HG03460 (cell line): ENCODE results near the gene MAP3K3.

Source experiments
- ATAC-seq: cut with Tn5 transposase; IDR thresholded peaks from one replicate; pipeline ENCODE4 v1.9.1; 2021; ENCODE audit not compliant: unreplicated experiment

The MAP3K3 gene

DNA sequence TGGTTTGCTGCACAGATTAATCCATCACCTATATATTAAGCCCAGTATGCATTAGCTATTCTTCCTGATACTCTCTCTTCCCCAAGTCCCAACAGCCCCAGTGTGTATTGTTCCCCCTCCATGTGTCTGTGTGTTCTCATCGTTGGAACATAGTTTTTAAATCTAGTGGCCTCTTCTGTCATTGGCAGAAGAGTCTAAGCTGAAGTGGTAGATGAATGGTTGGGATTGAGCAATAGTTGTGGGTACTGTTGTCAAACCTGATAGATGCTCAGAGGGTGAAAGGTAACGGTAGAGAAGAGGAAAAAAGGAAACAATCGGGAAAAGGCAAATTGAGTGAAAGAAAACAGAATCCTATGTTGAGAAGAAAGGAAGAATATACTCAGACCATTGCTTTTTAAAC lies 29.9 kb downstream of the MAP3K3 start:
- ATAC-seq: no peak

DNA sequence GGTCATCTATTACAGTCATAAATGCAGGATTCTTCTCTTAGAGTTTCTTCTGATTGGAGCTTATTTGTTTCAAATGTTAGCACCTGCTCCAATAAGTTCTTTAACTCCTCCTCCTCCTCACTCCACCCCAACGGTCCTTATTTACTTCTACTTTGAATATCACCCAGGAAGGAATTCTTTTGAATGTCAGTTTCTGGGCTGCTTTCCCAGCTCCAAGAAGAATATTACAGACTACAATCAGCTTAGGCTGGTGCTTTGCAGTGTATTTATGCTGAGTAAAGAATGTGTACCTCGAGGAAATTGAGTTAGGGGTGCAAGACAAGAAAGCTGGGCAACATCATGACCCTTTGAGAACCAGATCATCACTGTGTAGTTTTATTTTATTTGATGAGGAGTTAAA lies 30.8 kb downstream of the MAP3K3 start:
- no peak for ATAC-seq

DNA sequence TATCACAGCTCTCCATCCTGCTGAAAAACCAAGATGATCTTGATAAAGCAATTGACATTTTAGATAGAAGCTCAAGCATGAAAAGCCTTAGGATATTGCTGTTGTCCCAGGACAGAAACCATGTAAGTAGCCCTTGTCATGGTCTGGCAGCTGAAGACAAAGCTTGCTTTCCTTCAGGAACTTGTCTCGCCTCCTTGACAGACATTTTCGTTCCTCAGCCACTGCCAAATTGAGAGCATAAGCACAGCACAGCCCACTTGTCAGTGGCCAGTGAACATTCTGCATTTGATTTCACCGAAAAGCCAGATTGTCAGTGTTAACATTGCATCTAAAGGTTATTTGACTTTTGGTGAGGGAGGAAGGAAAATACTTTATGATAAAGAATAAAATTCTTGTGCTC lies 35.6 kb downstream of the MAP3K3 start:
- no peak for ATAC-seq

DNA sequence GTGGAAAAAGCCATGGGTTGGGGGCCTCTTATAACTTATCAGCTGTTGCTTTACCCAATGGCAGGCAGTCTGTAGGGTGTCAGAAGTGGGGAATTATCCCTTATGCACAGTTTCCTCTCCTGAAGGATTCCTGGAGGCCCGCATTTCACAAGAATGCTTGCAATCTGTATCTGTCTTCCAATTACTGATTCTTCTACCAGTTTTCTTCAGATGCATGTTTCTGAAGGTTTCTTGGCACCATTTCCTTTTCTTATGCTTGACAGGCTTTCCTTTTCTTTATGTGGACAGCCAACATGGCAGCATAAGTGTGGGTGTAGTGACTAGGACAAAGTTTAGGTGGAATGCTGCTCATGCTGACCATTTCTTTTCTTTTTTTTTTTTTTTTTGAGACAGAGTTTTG lies 36.1 kb downstream of the MAP3K3 start:
- ATAC-seq: no peak

DNA sequence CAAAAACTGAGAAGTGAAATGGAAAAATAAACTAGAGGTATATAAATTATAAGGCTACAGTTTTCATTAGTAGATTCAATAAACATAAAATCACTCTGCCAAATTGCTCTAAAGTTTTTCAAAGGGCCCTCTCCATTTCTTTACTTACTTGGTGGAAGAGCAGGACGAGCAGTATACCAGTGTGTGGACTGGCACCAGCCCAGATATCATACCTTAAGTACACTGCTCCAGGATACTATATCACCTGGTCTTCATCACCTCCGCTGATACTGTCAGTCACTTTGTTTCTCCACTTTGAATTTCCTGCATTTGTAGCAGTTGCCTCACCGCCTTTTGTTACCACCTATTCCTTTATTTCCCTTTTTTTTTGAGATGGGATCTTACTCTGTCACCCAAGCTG lies 37.6 kb downstream of the MAP3K3 start:
- no peak for ATAC-seq

DNA sequence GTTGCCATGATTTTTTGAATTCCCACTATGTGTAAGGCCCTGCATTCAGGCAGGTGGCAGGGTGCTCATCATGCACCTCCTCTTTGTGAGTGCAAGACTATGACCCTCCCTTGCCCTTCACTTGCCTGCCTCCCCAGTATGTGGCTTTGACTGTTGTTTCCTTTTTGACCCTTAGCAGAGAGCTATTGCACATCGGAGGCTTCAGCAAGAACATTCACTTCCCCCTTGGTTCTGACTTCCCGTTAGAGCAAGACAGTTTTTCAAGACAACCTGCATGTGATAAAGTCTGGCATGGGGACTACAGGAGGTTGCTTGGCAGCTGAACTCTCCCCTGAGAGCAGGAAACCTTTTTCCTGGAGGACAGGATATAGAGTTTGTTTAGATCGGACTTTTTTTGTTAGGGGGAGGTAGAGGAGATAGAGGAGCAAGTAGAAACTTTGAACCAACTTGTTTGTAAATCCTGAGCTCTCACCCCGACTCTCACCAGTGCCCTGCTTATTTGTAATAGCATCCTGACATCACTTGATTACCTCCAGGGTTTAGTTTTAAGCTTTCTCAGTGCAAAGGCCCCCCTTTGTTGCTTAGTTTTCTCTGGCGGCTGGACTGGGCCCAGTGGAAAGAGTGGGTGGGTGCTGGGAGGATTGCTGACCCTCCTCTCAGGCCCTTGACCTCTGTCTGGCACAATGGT lies 43.5 kb downstream of the MAP3K3 start:
- ATAC-seq: peak; percentile 65

DNA sequence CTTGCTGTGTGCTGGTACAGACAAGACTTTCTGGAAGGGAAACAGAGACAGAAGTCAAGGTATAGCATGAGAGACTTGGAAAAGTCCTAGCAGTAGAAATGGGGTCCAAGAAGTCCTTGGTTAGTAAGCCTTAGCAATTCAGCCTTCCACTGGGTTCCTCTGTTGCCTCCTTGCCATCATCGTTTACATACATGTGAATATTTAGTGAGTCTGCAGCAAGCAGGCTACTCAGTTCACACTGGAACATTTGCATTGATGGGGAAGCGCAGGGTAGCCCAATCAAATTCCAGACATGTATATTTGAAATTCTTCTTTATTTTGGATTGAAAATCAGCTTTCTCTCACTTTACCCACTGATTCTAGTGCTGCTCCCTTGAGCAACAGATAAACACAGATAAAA lies 50.6 kb downstream of the MAP3K3 start:
- ATAC-seq: no peak

DNA sequence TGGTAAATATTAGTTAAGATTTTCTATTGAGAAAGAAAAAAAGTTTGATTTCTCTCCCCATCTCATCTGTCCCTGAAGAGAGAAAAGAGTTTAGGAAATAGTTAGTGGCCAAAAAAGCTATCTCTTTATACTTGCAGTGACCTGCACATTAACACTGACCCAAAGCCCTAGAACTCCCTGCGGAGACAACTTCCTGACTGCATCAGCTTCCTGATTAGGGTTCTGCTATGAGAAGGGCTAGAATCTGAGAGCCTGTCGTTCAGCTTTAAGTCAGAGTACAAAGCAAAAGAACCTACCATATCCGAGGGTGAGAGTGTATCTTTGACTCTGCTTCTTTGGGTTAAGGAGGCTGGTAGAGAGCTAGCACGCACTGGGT lies 53.0 kb downstream of the MAP3K3 start:
- ATAC-seq: no peak

DNA sequence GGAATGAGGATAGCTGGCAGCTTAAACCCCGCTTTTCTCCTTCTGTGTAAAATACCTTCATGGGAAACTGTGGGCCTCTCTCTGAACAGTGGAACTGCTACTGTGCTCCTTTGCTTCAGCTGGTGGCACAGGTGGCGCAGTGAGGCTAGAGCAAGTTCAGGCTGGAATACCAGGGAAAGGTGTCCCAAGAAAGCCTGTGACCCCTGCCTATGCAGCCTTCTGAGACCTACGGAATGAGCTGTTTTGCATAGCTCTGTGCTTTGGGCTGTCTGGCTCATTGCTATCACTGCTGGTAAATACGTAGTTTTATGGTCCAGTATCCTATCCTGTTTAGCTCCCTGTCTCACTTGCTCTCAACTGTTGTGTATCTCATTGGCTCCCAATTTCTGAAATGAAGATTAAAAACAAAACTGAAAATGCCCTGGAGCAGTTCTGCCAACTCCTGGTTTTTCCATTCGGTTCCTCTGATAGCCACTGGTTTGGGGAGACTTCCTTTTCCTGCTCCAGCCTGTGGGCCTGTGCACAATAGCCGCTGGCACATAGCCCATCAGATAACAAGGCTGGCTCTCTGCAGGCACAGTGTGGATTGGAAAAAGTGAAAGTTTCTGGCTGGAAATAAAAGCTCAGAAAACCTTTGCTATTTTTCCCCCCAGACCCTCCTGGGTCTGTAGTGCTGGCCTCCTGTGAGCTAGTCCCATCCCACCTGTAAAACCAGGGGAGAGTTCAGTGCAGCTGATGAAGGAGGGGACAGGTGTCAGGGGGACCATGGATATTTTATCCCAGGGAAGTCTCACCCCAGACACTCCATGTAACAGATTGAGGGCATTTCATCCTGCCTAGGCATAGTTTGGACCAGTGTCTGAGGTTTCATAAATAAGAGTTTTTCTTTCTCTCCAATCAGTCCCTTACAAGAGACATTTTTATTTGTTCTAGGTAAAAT lies 53.7 kb downstream of the MAP3K3 start:
- ATAC-seq: no peak

DNA sequence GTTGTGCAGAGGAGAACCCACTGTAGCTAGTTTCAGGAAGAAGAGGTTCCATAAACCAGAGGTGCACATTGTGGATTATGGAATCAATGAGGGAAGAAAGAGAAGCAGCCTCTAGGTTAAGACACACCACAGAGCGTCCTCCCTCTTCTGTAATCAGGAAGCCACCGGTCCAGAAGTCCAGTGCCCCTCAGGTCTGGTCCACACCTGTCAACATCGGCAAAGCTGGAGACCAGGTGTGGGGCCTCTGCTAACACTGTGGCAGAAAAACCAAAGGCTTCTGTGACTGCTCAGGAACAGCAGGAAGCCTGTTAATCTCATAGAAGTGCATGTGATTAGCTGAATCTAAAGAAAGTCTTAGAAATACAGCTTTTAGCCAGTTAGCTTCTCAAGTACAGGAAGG lies 54.4 kb downstream of the MAP3K3 start:
- no peak for ATAC-seq

DNA sequence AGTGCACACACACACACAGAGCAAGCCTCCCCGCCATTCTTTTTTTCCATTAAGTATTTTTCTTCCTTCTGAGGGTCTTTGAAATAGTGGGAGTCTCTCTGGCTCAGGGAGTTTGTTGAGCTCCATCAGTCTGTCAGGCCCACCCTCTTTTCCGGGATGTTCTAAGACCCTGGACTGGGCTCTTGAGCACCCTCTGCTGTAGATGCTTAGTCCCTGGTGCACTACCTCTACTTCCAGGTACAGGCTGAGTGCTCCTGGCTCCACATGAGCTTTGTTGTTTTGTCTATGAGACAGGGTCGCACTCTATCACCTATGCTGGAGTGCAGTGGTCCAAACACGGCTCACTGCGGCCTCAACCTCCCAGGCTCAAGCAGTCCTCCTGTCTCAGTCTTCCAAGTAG lies 57.0 kb downstream of the MAP3K3 start:
- no peak for ATAC-seq

DNA sequence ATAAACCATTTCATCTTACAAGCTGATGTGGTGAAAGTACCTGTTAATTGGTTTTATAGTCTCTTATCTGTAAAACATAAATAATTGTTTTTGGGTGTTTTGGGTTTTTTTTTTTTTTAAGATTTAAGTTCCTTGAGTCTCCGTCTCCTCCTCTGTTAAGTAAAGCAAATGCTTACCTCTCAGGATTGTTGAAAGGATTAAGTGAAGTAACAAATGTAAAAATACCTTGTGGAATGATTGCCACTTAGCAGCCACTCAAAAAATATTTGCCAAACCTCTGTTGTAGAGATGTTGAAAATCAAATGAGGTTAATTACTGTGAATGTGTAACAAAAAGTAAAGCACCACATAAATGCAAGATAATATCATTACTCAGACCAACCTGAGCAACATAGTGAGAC lies 58.5 kb downstream of the MAP3K3 start:
- ATAC-seq: no peak

DNA sequence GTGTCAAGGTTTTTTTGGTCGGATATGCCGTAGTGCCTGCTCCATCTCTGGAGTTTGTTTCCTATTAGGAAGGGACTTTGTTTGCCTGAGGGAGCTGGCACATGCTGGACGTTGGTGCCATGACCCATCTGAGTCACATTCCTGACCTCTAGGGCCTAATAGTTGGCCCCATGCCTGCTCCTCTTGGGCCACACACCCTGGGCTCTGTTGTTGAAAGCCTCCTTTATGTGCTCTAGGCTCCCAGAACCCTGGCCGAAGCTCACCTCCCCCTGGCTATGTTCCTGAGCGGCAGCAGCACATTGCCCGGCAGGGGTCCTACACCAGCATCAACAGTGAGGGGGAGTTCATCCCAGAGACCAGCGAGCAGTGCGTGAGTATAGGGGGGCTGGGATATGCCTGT lies 59.3 kb downstream of the MAP3K3 start:
- no peak for ATAC-seq

DNA sequence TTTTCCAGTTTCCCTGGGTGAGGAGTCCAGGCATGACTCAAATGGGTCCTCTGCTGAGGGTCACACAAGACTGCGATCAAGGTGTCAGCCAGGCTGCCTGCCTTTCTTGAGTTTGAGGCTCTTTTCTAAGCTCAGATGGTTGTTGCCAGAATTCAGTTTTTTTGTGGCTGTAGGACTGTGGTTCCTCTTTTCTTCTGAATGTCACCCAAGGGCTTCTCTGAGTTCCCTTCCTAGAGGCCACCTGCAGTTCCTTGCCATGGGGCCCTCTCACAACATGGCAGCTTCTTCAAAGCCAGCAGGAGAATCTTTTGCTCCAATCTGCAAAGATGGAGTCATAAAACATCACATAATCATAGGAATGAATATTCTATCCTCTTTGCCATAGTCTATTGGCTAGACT lies 60.2 kb downstream of the MAP3K3 start:
- no peak for ATAC-seq

DNA sequence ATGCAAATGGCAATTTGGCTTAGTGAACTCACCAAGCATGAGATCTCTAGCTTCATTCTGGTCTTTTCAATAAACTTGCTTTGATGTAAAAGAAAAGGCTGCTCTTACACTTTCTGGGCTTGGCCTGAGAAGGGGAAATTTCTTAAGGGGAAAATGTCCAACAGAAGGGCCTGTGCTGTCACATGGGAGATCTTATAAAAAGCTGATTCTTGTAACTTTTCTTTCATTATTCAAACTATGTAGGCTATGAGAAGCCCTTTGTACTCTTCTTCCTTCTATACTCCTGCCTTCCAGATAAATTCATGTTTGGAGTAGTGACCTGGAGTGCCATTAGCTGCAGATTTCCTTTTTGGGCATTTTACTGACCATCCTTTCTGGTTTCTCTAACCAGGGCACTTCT lies 60.8 kb downstream of the MAP3K3 start:
- no peak for ATAC-seq

DNA sequence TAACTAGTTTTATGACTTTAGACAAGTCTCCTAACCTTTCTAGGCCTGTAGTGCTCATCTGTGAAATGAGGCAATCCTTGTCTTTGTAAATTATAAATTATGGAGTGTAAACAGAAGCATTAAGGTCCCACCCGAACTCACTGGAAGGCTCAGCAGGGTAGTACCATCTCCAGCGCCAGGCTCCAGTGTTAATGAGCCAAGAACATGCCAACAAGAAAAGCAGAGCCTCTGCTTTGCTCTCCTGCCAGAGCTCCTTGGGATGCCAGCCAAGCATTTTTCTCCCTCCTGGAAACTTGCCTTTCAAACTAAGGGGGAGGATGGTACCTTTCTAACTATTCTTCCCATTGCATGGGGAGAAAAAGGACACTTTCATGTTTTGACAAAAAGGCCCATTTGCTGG lies 62.8 kb downstream of the MAP3K3 start:
- no peak for ATAC-seq

DNA sequence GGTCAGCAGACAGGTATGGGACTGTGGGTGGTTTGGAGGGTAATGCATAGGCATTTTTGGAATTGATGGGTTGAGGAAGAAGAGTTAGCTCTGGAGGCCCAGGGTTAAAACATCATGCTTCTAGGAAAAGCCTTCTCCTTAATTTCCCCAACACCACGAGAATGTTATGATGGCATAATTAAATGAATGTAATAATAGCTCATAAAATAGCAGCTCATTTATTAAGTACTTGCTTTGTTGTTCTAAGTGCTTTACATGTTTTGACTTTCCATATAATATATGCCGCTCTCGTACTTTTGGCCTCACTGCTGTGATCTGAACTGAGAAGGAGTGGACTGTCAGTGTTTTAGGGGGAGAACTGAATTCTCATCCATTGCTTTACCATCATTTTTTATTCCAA lies 63.4 kb downstream of the MAP3K3 start:
- ATAC-seq: no peak

DNA sequence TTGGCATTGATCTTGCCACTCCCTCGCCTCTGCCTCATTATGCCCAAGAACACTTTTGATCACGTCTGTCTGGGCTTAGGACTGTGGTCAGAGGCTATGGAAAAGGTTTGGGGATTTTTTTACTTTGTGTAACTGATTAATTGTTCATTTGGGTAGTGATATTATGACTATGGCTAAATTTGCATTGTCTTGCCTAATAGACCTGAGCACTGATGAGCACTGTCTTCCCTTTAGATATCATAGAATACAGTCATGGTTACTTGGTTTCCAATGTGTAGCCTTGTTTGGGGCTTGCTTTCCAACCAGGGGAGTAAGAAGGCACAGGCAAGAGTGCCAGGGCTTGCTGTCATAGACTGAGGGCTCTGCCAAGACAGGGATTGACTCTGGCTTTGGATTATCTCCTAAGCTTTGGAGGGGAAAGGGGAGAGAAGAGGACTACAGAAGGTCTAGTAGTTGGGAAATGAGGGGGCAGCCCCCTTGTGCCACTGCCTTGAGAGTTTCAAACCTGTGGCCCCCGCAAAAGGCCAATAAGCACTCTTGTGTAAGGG lies 64.0 kb downstream of the MAP3K3 start:
- no peak for ATAC-seq

DNA sequence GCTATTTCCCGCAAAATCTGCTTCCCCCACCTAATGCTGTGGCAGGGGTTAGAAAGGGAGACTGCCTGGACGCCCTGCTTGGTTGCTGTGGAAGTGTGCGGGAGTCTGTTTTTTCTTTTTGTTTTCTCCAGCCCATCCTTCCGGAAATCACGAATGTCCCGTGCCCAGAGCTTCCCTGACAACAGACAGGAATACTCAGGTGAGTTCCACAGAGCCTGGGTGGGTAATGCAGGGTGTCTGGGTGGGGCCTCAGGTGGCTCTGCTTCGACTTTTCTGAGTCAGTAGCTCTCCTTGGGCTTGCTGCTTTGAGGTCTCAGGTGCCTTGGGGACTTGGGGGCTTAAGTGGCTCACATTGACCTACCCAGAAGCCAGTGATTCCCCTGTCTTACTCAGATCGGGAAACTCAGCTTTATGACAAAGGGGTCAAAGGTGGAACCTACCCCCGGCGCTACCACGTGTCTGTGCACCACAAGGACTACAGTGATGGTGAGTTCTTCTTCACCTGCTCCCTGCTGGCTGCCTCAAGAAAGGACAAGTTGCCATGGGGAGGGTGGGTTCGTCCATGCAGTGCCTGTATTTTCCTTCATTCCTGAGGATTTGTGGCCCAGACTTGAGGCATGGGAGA lies 66.3 kb downstream of the MAP3K3 start:
- no peak for ATAC-seq

DNA sequence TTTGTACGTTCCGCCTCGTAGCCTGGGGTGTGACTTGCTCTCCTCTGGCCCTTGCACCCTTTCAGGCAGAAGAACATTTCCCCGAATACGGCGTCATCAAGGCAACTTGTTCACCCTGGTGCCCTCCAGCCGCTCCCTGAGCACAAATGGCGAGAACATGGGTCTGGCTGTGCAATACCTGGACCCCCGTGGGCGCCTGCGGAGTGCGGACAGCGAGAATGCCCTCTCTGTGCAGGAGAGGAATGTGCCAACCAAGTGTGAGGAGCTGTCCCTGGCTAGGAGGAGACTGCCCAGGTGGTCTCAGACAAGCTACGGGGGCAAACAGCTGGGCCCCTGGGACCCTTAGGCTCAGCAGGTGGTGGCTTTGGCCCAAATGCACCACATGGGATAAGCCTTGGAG lies 67.3 kb downstream of the MAP3K3 start:
- ATAC-seq: no peak

DNA sequence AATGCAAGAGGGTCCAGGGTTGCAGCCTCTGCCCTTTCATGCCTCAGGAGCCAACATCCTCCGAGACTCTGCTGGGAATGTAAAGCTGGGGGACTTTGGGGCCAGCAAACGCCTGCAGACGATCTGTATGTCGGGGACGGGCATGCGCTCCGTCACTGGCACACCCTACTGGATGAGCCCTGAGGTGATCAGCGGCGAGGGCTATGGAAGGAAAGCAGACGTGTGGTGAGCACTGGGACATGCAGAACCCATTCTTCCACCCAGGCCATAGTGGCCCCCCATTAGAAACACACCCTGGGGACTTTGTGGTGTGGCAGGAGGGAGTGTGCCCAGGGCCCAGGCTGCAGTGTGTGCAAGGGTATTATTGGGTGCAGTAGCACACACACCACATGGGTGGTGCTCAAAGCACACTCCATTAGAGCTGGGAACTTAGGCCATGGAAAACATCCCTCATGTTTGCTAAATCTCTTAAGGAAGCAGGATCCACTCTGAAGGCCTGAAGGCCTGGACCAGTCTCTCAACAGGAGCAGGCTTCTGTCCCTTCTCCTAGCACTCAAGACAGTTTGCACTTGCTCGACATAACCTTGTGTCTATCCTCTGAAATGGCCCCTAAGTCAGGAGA lies 70.1 kb downstream of the MAP3K3 start:
- no peak for ATAC-seq
